NCI-H345 treated with DMSO at 0.1 percent for 48 hours (cell line): ENCODE results near the gene CEMP1.
"Not testable (repeated sequence)": the region's sequence is repeated elsewhere in the genome, so short reads cannot be mapped to it uniquely, and the experiment has no call there.

Experiments used
- DNase-seq: peaks from one replicate; lab custom pipeline; 2025; ENCODE audit not compliant: unreplicated experiment; lab: John Stamatoyannopoulos, UW

Gene CEMP1, protein sequence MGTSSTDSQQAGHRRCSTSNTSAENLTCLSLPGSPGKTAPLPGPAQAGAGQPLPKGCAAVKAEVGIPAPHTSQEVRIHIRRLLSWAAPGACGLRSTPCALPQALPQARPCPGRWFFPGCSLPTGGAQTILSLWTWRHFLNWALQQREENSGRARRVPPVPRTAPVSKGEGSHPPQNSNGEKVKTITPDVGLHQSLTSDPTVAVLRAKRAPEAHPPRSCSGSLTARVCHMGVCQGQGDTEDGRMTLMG

DNA sequence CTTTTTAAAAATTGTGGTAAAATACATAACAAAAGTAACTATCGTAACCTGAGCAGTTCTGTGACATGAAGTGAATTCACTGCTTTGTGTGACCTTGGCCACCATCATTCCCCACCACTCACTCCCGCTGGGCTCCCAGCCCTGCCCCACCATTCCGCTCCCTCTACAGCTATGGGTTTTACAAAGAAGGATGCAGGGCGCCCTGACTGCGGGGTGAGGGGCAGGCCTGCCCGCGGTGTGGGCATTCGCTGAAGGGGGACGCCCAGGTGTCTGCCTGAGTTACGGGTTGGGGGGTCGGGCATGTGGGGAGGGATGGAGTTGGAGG is at the start of gene CEMP1:
CEMP1 (minus strand) TSS at position 38 of the 325 bp plus-strand sequence. CDS start 335 bp downstream, outside the sequence.
- no peak for DNase-seq

DNA sequence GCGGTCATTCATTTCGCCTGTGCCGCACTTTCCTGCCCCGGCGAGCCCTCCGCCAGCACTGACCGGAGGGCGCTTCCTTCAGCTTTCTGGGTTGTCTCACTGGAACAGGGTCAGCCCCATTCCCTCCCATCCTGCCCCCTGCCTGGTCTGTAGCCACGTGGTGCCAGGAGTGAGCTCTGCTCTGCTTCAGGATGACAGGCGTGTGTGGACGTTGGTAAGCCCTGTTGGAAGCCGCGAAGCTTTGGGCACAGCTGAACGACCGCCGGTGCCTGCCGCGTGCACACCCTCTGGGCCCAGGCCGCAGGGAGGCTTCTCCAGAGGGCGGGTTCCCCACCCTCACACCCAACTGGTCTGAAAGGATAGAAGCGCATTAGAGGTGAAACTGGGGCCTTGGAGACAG is 49.6 kb upstream of the CEMP1 start:
- DNase-seq = not testable (repeated sequence)

DNA sequence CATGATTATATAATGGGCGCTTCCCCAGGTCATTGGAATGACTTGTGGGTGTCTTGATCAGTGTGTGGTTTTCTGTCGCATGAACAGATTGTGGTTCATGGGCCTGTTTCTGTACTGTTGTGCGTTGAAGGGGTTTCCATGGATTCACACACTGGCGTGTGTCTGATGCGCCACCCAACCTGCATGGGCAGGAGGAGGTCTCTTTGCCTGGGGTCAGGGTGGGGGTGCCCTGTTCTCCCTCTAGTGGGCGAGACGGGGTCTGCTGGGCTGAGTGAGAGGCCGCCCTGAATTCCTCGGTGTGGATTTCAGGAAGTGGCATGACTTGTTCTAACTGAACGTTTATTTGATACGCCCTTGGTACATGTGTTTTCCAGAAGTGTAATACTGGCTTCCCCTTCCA is 48.9 kb upstream of the CEMP1 start:
- DNase-seq = not testable (repeated sequence)

DNA sequence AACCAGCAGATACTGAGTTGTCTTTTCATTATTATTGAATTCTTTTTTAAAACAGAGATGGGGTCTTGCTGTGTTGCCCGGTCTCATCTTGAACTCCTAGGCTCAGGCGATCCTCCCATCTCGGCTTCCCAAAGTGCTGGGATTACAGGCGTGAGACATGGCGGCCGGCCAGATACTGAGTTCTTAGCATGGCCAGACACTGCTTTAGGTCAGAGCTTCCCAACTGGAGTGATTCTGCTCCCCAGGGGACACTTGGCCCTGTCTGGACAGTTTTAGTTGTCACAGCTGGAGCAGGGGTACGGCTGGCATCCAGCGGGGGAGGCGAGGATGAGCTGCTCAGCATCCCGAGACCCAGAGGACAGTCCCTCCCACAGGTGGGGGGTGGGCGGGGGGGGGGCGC is 47.7 kb upstream of the CEMP1 start:
- not testable (repeated sequence) for DNase-seq

DNA sequence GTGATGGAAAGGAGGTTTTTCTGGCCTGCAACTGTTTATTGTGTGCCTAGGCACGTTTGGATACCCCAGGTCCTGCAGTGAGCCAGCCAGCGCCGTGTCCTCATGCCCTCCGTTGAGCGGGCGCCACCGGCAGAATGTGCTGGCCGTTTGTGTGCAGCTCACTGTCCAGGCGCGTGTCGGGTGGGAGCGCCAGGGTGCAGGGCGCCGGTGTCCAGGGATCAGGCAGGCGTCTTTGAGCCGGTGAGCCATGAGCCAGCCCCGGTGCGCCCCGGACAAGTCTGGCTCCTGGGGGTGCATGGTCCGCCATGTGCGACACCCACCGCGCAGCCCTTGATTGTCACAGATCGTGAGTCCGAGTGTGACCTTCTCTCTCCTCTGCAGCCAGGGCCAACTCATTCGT is 45.8 kb upstream of the CEMP1 start:
- not testable (repeated sequence) for DNase-seq

DNA sequence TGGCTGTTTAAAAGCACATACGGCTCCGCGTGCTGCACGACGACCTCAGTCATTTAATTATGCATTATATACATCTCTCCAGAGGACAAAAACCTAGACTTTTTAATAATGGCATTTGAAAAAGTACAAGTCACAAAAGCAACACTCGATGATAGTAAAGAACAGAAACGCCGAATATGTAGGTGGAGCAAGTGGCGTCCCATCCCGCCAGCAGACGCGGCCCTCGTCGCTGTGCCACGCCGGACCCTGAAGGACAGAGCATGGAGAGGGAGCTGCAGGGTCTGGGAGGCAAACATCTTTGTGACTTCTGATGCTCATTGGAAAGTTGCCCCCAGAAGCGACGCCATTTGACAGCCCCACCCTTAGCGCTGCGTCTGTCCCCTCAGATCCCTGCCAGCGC is 44.6 kb upstream of the CEMP1 start:
- not testable (repeated sequence) for DNase-seq

DNA sequence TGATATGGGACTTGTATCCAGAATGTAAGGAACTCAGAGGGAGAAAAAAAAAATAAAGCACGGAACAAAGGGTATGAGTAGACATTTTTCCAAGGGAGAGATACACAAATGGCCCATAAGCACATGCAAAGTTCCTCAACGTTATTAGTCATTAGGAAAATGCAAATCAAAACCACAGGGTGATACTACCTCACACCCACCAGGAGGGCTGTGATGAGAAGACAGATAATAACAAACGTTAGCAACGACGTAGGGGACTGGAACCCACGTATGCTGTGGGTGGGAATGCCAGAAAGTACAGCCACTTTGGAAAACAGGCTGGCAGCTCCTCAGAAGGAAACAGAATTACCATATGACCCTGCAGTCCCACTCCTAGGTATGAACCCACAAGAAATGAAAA is 41.5 kb upstream of the CEMP1 start:
- not testable (repeated sequence) for DNase-seq

DNA sequence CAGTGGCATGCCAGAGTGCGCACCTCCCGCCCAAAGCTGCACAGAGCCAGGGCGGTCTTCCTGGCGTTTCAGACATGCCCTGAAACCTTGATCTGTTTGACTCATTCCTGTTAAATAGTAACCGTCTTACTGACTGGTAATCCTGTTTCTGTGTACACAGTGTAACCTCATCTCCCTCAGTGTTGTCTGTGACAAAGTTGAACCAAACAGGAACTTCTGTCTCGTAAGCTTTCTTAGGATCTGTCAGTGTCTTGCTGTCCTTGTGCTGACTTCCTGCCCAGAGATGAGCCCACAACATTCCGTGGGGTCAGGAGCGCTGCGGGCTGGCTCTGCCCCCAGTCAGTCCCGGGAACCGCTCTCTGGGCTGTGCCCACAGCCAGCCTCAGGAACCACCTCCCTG is 37.4 kb upstream of the CEMP1 start:
- DNase-seq = not testable (repeated sequence)

DNA sequence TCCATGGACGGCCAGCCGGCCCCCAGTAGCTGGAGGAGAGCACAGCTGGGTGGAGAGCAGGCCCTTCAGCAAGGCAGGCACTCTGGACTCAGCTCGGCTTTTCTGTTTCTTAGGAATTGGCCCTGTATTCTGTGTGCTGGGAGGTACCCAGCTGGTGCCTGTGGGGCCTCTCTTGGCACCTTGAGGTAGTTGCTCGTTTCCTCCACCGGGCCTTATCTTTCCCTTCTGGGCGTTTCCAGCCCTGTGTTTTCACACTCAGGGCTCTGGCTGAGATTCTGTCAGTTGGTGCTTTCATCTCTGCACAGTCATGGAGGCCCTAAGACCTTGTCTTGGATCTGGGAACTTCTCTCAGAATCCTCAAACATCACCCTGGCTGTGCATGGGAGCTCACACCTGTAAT is 36.3 kb upstream of the CEMP1 start:
- not testable (repeated sequence) for DNase-seq

DNA sequence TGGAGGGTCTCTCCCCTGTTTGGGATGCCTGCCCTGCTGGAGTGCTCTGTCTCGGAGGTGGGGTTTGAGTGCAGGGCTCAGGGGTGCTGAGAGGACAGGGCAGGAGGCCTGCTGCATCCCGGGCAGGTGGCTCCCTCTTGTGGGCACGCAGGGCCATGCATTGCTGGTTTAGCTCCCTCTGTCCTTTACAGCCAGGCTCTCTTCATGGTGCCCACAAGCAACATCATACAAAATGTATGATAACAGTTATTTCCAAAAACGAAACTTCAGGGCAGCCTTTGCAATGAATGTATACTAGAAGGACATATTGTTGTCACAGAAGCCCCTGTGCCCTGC is 29.6 kb upstream of the CEMP1 start:
- not testable (repeated sequence) for DNase-seq

DNA sequence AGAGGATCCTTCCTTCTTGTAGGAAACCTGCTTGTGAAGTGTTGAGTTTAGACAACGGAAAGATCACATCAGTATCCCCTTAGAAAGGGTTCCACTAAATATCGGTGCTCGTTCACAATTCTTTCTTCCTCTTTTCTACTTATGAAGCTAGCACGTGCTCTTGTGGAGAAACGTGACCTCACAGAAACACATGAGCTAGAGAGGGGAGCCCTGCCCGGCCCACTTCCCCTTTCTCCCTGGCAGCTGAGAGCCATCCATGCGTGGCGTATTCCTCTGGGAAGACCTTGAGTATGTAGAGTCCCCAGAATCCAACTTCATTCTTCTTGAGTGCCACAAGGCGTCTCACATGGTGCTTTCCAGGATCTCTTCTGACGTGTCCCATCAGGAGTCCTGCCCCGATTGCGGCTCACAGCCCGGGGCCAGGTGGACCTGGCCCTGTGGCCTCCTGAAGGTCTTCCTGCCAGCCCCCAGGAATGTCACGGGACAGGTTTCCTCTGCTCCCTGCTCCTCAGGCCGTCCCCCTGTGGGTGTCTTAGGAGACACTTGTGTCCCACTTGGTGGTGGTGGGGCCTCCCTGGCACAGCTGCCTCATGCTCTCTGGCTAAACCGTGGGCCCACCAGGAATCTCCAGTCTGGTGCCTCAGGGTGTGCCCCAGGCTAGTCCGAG is 29.1 kb upstream of the CEMP1 start:
- DNase-seq = not testable (repeated sequence)

DNA sequence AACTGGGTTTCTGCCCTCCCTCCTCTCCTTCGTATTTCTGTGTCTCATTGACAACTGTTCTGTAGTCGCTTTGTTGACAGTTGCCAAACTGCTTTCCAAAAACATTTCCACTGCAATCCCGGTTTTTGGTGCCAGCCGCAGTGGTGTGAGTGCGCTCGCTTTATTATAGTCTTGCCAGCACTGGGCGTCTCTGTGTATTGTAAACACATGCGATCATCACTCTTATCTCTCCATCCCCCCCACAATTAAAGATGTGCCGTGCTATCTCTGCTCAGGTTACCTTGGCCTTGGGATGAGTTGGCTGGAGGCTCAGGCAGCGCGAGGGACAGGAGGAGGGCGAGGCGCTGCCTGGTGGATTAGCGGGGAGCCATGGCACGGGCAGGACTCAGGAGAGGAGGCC is 25.9 kb upstream of the CEMP1 start:
- DNase-seq = not testable (repeated sequence)

DNA sequence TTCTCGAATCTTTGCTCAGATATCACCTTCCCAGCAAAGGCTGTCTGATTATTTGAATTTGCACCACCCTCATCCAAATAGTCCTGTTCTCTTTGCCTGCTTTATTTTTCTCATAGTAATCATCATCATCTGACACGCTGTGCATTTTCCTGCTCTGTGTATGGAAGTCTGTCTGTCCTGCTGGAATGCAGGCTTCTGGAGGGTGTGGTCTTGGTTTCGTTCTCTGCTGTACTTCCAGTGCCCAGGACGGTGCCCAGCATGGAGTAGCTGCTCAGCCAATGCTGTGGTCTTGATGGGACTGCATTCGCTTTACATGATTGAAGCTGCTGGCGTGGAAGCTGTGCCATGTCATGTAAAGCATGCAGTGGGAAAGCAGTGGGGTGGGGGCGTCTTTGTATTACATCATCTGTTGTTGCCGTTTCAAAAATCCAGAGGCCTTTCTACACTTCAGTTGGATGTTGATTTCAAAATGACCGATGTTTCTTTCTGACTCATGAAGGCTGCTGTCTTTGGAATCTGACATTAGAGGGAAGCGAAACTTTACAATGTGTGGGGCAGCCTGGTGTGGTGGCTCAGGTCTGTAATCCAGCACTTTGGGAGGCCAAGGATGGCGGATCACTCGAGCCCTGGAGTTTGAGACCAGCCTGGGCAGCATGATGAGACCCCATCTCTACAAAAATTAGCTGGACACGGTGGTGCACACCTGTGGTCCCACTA is 23.7 kb upstream of the CEMP1 start:
- not testable (repeated sequence) for DNase-seq

DNA sequence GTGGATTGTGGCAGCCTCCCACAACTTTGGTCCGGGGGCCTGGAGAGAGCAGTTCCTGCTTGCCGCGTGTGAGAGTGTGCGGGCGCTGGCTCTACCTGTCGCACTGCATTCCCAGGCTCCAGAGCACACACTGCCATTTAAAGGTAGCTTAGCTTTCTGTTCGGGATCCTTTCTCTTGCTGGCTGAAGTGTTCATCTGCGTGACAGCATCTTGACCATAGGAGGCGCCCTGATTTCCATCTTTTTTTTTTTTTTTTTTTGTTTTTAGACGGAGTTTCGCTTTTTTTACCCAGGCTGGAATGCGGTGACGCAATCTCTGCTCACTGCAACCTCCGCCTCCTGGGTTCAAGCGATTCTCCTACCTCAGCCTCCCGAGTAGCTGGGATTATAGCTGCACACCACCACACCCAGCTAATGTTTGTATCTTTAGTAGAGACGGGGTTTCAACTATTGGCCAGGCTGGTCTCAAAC is 20.2 kb upstream of the CEMP1 start:
- DNase-seq = not testable (repeated sequence)

DNA sequence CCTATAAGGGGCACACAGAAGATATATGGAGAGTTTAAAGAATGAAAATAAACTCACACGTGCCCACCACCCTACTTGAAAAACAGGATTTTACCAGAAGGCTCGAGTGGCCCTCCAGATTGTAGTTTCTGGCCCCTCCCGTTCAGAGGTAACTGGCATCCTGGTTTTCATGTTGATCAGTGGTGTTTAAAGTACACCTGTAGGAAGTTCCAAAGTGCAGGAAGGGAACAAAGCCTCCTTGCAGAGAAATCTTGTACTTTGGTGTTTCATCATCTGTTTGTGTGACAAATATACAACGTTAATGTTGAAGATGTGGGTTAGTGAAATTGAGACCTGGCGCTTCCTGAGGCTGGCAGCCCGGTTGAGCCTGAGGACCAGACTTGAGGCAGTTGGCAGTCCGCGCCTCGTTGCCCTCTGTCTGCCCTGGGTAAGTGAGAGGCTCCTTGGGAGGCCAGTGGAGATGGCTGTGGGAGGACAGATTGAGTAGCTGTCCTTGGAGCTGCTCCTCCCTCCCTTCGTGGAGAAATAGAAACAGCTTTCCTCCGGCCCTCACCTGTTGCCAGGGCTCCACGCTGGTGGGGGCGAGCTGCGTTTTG is 19.2 kb upstream of the CEMP1 start:
- DNase-seq = not testable (repeated sequence)

DNA sequence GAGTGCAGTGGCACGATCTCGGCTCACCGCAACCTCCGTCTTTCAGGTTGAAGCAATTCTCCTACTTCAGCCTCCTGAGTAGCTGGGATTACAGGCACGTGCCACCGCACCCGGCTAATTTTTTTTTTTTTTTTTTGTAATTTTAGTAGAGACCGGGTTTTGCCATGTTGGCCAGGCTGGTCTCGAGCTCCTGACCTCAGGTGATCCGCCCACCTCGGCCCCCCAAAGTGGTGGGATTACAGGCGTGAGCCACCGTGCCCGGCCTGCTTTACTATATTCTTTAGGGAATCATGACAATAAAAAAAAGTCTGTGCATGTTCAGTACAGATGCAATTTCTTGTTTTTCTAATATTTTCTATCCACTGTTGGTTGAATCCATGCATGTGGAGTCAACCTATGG is 12.6 kb upstream of the CEMP1 start:
- not testable (repeated sequence) for DNase-seq

DNA sequence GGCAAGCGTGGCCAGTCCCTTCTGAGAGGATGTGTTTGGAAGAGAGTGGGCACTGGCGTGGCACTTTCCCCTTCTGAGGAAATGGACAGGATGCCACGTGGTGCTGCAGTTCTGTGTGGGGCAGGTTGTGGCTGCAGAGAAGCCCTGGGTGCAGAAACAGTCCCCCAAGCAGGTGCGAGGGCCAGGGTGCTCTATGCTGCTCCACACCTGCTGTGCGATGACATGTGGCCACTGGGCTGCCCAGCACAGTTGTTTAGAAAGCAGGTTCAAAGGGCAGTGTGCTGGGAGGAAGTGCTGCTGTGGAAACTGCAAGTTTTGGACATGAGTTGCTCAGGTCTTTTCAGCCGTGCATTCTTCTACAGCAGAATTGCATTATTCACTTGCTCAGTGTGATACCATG is 10.2 kb upstream of the CEMP1 start:
- DNase-seq = not testable (repeated sequence)

DNA sequence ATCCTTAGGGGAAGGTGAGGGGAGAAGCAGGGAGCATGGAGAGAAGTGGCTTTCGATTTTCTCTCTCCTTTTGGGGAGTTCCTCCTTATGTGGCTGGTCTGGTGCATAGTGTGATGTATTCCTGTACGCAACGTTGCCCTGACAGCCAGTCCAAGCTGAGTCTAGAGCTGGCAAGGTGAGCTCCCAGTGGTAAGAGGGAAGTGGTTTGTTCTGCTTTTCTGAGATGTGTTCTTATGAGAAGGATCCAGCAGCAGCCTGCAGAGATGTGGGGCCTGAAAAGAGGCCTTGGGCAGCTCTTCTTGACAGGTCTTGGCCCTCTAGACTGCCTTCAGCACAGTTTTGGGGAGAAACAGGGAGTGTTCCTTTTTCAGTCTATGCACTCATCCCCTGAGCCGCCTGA is 9.7 kb upstream of the CEMP1 start:
- DNase-seq = not testable (repeated sequence)

DNA sequence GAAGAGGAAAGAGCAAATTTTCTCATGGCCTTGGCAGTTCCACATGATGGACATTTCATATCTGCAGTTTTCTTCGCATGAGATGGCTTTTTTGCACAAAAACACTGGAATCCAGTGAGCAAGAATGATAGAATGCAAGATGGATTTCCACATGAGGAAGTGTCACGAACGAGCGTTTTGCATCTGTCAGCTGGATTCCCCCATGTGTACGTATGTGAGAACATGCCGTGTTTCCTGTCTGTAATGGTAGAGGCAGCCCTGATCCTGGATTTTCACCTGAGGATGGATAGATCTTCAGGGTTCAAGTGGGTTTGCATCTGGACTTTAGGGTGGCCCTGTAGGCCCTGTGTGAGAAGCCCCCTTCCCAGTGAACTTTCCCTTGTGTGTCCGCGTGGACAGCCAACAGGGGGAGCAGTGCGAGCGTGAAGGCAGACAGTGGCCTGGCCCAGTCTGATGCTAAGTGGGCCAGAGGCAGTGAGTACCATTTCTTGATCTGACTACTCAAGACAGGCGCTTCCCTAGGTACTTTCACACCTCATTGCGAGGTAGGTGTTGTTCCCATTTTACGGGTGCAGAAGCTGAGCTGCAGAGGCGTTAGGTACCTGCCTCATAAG is 8.7 kb upstream of the CEMP1 start:
- not testable (repeated sequence) for DNase-seq

DNA sequence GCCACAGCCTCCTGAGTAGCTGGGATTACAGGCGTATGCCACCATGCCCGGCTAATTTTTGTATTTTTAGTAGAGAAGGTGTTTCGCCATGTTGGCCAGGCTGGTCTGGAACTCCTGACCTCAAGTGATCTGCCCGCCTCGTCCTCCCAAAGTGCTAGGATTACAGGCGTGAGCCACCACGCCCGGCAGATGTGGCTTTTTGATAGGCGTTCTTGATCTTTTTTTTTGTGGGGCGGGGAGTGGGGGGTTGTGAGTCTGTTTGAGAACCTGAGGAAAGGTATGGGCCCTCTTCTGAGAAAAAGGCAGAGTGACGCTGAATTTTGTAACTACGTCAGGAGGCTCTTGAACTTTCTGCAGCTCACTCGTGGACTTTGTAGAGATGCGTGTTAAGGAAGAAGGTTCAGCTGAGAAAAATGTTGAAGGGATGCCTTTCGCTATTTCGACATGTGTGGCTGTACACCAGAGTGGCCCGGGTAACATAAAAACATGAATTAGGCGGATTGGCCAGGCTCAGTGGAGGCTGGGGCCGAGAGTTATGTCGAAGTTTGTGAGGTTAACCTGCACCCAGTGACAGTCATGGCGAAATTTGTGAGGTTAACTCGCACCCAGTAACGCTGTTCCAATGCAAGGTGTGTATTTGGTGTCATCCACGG is 8.1 kb upstream of the CEMP1 start:
- DNase-seq = not testable (repeated sequence)
